ENCODE results near the gene ANTXR2. TPM values are rescaled to one million over a fixed set of nuclear protein-coding genes. Genes with fewer than 3 reads are reported as not detected.

Gene ANTXR2
- total RNA-seq, 1 donor from 2014 or later, result 46.9 TPM

DNA sequence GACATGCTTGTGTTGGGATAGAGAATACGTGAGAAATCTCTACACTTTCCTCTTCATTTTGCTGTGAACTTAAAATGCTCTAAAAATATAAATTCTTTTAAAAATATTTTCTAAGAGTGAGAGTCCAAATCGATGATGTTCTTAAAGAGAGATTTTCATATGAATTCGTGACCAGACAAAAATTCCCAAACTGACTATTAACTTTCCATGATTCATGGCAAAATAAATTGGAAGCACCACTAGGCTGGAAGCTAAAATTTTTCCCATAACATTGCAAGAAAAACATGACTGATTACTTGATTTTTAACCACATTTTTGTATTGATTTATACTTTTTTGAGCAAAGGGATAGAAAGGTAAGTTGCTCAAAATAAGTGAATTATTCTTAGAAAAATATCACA lies 201.1 kb downstream of the ANTXR2 start:
- DNase-seq (ENCODE audit: low spot score), result no peak

DNA sequence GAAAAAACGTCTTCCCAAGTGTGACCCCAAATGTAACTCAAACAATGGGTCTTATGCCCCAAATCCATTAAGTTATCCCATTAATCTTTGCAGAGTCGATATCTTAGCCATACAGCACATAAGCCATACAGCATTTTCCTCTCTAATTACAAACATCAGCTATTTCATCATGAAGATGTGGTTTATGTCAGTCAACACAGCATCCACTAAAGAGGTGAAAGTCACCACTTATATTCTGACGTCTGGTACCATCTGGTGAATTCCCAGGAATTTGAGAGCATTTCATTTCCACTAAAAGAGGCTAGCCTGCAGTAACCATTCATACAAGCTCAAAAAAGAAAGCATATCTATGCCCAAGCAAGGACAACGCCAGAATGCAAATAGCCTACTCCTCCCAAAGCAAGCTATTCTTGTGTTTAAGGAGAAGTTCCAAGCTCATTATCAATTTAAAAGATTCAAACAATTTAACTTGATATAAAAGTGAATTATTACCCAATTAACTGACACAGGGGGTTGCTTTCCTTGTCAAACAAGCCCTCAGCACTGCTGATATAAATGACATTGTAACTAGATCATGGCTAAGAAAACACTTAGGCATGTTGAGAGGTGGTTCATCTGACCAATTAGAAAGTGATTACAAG lies 203.3 kb downstream of the ANTXR2 start:
- no peak for DNase-seq (ENCODE audit: low spot score)

DNA sequence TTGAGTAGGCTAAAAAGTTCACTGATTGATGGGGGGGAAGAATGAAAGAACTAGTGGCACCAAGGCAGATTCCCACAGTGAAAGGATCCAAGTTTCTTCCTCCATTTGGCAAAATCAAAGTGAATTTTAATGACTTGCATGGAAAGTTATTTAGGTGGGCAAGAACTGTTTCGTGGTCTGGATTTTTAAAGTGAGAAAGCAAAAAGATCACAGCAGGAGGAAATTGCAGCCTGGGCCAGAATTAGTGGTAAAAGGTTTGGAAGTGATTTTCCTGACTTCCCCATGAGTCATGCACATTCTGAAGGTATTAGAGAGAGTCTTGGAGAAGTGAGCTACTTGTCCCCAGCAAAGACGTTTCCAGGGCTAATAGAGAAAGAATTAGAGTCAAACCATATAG lies 207.8 kb downstream of the ANTXR2 start:
- DNase-seq (ENCODE audit: low spot score), result peak; percentile 1

DNA sequence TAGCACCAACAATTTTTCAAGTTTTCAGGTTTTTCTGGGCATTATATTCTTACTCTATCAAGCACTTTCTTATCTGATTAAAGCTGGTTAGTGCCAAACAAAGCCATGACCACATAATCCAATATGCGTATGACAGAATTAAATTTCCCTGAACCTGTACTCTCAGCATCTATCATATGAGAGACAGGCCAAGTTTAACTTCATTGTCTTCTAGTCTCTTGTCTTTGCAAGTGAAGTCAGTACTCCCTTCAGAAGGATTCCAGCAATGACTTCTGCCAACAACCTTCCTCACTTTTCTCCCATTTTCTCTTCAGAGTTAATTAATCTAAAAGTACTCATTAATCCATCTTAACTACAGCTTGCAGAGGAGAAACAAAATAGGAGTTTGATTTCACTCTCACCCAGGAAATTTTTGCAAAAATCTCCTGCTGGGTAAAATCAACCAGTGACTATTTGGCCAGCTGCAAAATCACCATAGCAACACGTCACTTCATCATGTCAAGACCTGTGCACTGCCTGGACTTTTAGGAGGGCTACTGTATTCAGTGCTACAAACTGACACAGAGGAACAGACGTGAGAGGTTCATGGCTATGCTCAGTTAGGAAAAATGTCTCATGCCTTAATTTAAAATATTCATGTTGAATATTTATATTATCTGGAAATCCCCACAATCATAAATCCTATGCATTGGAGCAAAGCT lies 208.4 kb downstream of the ANTXR2 start:
- no peak for DNase-seq (ENCODE audit: low spot score)

DNA sequence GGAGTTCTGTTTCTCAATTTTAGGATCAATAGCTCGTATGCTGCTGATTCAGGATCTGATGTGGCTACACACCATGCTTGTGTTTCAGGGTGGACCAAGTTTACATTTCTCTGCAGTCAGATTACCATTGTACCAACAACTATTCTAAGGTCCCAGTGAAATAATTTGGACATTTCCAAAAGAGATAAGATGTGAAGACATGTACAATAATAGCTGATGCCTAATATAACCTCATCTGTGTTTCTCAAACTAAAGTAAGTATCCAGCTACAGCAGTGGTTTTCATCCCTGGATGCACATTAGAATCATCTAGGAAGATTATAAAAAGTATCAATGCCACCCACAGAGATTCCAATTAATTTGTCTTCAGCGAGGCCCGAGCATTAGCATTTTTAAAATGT lies 209.7 kb downstream of the ANTXR2 start:
- DNase-seq (ENCODE audit: low spot score), result no peak

DNA sequence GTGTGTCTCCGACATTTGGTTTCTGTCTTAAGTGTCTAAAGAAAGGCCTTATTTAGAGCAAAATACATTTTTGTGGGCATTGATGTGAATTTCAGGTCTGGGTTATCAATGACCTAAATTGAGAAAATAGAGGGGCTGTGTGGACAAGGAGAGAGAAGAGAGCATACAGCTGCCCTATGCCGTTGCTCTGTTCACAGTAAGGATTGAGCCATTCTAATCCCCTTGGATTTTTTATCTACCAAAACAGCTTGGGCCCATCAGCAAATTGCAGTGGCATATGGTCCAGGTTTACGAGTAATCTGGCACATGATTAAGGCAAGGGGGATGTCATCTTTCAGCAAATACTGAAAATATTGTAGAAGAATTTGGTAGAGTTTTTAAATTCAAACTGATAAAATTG lies 210.2 kb downstream of the ANTXR2 start:
- DNase-seq (ENCODE audit: low spot score), result peak; percentile 40

DNA sequence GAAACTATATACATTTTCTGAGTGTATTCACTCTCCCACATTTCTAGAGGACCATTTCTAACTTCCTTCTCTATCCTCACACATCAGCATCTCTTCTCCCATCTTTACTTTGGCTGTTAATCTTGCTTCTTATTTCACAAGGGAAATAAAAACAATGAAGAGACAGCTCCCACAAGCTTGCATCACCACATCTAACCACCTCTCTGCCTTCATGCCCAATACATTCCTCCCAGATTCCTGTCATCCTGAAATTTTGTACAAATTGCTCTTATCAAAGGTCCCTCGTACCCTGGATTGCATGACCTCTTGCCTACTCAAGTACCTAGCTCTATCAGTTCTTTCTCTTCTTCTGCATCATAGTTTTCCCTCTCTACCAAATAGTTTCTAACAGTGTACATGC lies 215.2 kb downstream of the ANTXR2 start:
- no peak for DNase-seq (ENCODE audit: low spot score)

DNA sequence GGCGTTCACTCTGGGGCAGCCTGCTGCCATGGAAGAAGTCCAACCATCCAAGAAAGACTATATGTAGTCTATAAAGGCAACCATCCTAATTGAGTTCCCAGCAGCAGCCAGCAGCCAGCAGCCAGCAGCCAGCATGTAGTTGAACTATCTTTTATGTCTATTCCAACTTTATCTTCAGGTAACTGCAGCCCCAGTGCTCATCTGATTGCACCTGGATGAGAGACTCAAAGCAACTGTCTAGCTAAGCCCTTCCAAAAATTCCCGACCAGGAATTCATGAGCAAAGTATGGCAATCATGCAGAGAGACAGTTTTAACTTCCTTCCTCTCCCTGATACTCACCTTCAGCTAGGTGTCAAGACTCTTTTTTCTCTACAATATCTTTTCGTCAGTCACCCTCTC lies 216.8 kb downstream of the ANTXR2 start:
- no peak for DNase-seq (ENCODE audit: low spot score)

DNA sequence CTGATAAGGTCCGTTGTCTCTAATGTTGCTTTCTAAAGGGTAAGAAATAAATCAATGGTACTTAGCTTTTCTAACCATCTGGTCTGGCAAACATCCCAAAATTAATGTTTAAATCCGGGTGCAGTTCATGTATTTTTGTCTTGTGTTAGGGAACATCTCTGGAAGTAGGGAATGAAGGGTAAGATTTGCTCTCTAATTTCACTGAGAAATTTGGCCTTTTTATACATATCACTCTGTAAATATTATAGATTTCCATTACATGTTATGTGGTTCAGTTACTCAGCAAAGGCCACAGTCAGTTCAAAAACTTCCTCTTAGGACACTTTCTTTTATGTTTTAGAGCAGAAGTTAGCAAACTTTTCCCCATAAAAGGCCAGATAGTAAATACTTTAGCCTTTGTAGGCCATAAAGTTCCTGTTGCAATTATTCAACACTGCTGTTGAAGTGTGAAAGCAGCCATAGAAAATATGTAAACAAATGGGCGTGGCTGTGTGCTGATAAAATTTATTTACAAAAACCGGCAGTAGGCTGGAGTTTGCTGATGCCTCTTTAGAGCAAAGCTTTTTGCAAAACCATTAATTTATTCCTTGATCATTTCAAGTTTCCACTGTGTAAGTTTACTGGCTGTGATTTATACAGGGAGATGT lies 218.1 kb downstream of the ANTXR2 start:
- peak; percentile 38 for DNase-seq (ENCODE audit: low spot score)

DNA sequence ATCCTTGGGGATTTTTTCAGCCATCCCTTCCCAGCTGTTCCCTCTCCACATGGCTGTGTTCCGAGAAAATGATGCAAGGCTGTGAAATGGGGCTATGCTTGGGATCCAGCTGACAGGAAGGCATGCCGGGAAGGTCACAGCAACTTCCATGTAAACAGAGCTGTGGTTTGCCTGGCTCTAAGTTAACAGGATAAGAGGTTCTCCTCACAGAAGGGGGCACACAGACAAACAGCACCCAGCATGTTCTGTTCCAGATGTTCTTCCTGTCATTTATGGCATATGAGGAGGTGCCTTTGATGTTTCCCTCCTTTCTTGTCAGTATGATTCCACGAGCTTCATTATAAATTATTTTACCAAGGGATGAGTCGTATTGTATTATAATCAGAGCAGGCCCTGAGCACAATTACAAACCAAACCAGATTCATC lies 220.7 kb downstream of the ANTXR2 start:
- no peak for DNase-seq (ENCODE audit: low spot score)

DNA sequence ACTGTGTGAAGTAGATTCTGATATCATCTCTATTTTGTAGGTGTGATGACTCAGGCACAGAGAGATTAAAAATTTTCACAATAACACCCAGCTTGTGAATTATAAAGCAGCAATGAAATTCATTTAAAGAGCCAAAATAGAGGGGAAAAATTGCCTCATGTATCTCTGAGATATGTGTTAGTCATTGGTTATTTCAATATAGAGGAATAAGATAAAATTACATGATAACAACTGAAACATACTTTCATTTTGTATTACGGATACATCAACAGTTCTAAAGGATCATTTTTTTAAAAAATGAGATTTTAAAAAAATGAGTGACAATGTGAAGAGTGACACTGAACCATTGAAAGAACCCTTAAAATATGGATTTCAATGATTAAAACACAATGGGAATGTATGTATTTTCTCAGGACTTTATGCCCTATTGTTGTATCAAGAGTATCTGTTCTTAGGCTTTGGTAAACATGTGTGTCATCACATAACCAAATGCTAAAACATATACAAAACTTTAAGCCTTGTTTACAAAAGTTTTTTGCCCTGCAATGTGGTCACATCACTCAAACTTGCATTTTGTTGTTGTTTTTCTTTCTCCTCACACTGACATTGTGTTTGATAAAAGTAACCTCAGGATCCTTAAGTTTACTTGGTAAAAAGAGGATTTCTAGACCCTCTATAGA lies 221.3 kb downstream of the ANTXR2 start:
- DNase-seq (ENCODE audit: low spot score), result no peak

Other genes starting within 250 kb of the ANTXR2 start
- 0.48 TPM for gene PRDM8, start 124.3 kb upstream of the ANTXR2 start, total RNA-seq (ENCODE audit: insufficient read depth, low replicate concordance)
- 1.9 TPM for gene FGF5, start 193.4 kb upstream of the ANTXR2 start, total RNA-seq (ENCODE audit: insufficient read depth, low replicate concordance)

Measured in umbilical cord (tissue), 2 donors.